Natural killer cell (primary cell): ENCODE measurements around the gene PIK3R5. TPM values are rescaled to one million over a fixed set of nuclear protein-coding genes. Genes with fewer than 3 reads are reported as not detected.
A peak's percentile ranks its signal among the peaks of the same experiment; 100 is the strongest.

Experiments used
- ATAC-seq, 3 donors: fragments of 150-1000 bp in 2 of 3; fragments of 200-7000 bp in 1 of 3; cut with Tn5 transposase; 1 replicate in 1 of 3; 2 replicates in 2 of 3; pipeline ENCODE4 v1.10.0; 2021; ENCODE audit warnings: mild to moderate bottlenecking in 2 of 3, moderate library complexity in 2 of 3
- DNase-seq, 2 donors: peaks; one replicate each; pipeline versions ENCODE4 v3.0.0 to v3.0.0-alpha.2; 2013 to 2021; ENCODE audit warnings: mixed read lengths in 1 of 2
- H3K27ac ChIP-seq: one replicate; pipeline ENCODE4 v1.5.1; 2013; ENCODE audit warnings: mild to moderate bottlenecking, low read length
- H3K27me3 ChIP-seq: one replicate; pipeline ENCODE4 v1.6.1; 2013; ENCODE audit warnings: low read length; ENCODE audit not compliant: control insufficient read depth, insufficient read depth
- H3K36me3 ChIP-seq: one replicate; pipeline ENCODE4 v1.6.1; 2013; ENCODE audit warnings: low read length; ENCODE audit not compliant: control insufficient read depth, insufficient read depth
- H3K4me1 ChIP-seq: one replicate; pipeline ENCODE4 v1.6.1; 2013; ENCODE audit warnings: low read length; ENCODE audit not compliant: control insufficient read depth, insufficient read depth
- H3K4me3 ChIP-seq: one replicate; pipeline ENCODE4 v1.5.1; 2013; ENCODE audit warnings: low read length
- H3K9me3 ChIP-seq: one replicate; pipeline ENCODE4 v1.6.1; 2013; ENCODE audit warnings: low read length; ENCODE audit not compliant: control insufficient read depth, insufficient read depth
- H3K27ac Mint-ChIP-seq, 2 donors: one replicate each; pipeline ENCODE4 v1.8.0; 2022; ENCODE audit warnings: mild to moderate bottlenecking in 2 of 2, mixed read lengths in 2 of 2, moderate library complexity in 1 of 2
- H3K27me3 Mint-ChIP-seq, 2 donors: one replicate each; pipeline ENCODE4 v1.8.0; 2022; ENCODE audit warnings: low read depth in 2 of 2, mixed read lengths in 2 of 2
- H3K36me3 Mint-ChIP-seq: one replicate; pipeline ENCODE4 v1.8.0; 2022; ENCODE audit warnings: mixed read lengths
- H3K4me1 Mint-ChIP-seq, 2 donors: one replicate each; pipeline ENCODE4 v1.8.0; 2022; ENCODE audit warnings: mixed read lengths in 2 of 2
- H3K4me3 Mint-ChIP-seq: one replicate; pipeline ENCODE4 v1.8.0; 2022; ENCODE audit warnings: mild to moderate bottlenecking, moderate library complexity, mixed read lengths
- H3K9me3 Mint-ChIP-seq, 2 donors: one replicate each; pipeline ENCODE4 v1.8.0; 2022; ENCODE audit warnings: mixed read lengths in 2 of 2
- WGBS: methylation state at CpG from one replicate; pipeline ENCODE4 v1.1.7; 2013; ENCODE audit warnings: missing lambda C conversion rate; ENCODE audit not compliant: insufficient coverage; 5-methylcytosine and 5-hydroxymethylcytosine counted together
- intact Hi-C: fragments of 100-400 bp; cut with micrococcal nuclease; formaldehyde crosslinking; loops from one replicate; pipeline ENCODE4 v1.14.2; 2022
- total RNA-seq, 4 donors: library from RNA; stranded (reverse); fragments of 120-200 nt in 1 of 4; gene quantifications; one replicate each; pipeline versions ENCODE4 v1.2.3 to v1.2.4, GENCODE V29; 2013 to 2022
- TF ChIP-seq, protein P1 (sequence below): fragments of 200-600 bp; IDR thresholded peaks from one replicate; pipeline ENCODE4 v1.8.0; 2022; ENCODE audit warnings: antibody characterized with exemption

Gene PIK3R5
- total RNA-seq, 3 donors from 2014 or later (not counting 1 experiment from before 2014, with no cell fraction given), result 254 to 364 (median 348) TPM

DNA sequence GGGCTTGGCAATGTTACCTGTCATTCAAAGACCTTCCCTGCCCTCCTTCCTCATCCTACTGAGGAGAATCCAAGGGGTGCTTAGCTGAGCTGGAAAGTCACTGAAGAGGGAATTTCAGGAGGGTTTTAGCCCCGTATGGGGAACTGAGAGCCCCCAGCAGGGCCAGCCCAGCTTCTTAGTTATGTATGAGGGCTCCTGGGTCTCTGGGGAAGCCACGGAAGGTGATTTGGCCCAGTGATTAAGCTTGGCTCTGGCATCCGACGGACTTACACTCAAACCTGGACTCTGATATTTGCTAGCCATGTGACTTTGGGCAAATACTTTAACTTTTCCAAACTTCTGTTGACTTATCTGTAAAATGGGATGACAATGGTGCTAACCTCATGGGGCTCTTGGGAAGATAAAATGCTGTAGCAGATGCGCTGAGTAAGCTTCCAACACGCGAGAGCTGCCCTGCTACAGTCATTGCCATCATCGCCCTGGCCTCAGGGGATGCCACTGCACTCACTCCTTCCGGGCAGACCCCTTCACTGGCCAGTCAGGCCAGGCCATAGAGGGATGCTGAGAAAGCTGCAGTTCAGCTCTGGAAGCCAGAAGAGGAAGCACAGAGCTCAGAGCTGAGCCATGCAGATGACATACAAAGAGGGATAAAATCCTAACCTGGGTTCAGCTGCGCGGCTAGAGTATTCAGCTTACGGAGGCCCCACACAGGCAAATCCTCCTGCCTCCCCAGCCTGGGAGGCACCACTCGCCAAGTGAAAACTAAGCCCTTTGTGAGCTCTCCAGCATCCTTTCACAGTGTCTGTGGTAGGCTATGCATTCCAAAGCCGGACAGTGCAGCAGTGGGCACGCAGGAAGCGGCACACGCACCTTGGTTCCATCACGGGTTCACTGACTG, 53.2 kb downstream of the PIK3R5 start:
- H3K4me3 ChIP-seq, result no peak overlapping the region
- H3K27me3 ChIP-seq, result no peaks in the 10 kb centered on the region
- Mint-ChIP-seq H3K36me3 (peaks cover 21% of the 10 kb centered on the region), H3K4me1 (peaks cover 59 to 74% of the 10 kb centered on the region in 2 donors), H3K27me3 (no peaks in the 10 kb centered on the region), H3K27ac (peak overlapping the region; percentile 62 to 86), H3K9me3 (no peaks in the 10 kb centered on the region), H3K4me3 (no peak overlapping the region)
- 86% methylated on average over 18 of the region's 18 CpGs for WGBS
- no peak overlapping the region for H3K27ac ChIP-seq
- H3K4me1 ChIP-seq, result peaks cover 45% of the 10 kb centered on the region
- ATAC-seq, result no peak
- H3K9me3 ChIP-seq, result no peaks in the 10 kb centered on the region
- DNase-seq, result no peak
- TF ChIP-seq, protein P1, sequence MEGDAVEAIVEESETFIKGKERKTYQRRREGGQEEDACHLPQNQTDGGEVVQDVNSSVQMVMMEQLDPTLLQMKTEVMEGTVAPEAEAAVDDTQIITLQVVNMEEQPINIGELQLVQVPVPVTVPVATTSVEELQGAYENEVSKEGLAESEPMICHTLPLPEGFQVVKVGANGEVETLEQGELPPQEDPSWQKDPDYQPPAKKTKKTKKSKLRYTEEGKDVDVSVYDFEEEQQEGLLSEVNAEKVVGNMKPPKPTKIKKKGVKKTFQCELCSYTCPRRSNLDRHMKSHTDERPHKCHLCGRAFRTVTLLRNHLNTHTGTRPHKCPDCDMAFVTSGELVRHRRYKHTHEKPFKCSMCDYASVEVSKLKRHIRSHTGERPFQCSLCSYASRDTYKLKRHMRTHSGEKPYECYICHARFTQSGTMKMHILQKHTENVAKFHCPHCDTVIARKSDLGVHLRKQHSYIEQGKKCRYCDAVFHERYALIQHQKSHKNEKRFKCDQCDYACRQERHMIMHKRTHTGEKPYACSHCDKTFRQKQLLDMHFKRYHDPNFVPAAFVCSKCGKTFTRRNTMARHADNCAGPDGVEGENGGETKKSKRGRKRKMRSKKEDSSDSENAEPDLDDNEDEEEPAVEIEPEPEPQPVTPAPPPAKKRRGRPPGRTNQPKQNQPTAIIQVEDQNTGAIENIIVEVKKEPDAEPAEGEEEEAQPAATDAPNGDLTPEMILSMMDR, result no peak
- intact Hi-C loops, result no loop called here
- H3K36me3 ChIP-seq, result peaks cover 55% of the 10 kb centered on the region

DNA sequence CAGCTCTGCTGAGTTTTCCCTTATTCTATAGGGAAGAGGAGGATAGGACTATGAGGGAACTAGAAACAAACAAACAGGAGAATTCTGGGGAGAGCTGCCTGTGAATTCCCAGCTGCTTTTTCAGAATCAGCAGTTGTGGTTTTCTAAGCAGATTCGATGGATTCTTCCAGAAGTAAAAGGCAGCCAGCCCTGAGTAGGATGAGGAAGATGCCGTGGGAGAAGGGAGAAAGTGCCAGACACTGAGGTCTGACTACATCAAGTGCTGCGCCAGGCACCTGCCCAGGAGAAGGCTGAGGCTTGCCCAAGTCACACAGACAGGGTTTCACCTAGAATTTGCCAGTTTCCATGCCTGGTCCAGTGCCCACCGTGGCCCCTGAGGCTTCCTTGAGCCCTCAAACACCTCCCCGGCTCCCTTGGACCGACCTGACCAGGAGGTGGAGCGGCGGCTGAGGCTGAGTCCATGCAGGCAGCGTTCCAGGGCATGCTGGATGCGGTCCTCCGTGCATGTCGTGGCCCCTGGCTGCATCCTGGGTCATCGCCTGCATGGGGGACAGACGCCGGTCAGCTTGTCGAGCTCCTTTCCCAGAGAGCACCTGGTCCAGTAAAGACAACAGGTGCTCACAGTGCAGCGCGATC, 54.4 kb downstream of the PIK3R5 start:
- Mint-ChIP-seq H3K4me3 (no peak overlapping the region), H3K36me3 (peaks cover 21% of the 10 kb centered on the region)

DNA sequence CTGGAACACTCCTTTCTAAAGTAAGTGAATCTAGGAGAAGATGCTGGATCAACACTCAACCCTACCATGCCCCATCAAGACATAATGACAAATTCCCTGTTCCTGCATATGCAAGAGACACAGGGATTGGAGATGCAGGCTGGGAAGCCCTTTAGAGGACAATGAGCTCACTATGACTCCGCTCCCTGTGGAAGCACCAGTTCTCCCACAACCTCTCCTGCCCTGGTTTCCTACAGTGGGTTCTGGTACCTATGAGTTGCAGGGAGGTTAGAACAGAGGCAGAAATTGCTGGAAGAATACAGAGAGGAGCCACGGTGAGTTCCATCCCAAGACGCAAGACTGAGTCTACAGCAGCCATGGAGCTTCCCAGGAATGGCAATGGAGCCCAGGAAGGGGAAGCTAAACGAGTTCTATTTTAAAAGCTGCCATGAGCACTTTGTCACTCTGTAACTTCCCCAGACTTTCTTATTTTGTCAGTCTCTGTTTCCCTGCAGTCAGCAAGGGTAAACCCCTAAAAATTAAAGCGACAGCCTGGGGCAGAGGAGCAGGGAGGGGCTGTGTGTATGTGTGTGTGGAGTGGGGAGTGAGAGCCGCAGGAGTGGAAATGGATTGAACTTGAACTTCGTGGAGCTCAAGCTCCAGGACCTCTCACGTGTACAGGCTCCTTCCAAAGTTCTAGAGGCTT, 55.8 kb downstream of the PIK3R5 start:
- 88% methylated on average over 7 of the region's 8 CpGs for WGBS
- Histone ChIP-seq H3K27ac (no peak overlapping the region), H3K4me3 (no peak overlapping the region), H3K36me3 (peaks cover 67% of the 10 kb centered on the region), H3K27me3 (no peaks in the 10 kb centered on the region), H3K9me3 (no peaks in the 10 kb centered on the region), H3K4me1 (peaks cover 37% of the 10 kb centered on the region)
- TF ChIP-seq, protein P1, result no peak
- ATAC-seq, result no peak
- Mint-ChIP-seq H3K4me3 (no peak overlapping the region), H3K36me3 (peaks cover 22% of the 10 kb centered on the region), H3K27me3 (no peaks in the 10 kb centered on the region), H3K27ac (peak overlapping the region; percentile 62 to 86), H3K9me3 (no peaks in the 10 kb centered on the region), H3K4me1 (peaks cover 63 to 65% of the 10 kb centered on the region in 2 donors)
- DNase-seq, result no peak
- intact Hi-C loops, result no loop called here

More for the DNA sequence above, 54.4 kb downstream of the PIK3R5 start:
- TF ChIP-seq, protein P1, result no peak
- H3K4me3 ChIP-seq, result no peak overlapping the region
- no peaks in the 10 kb centered on the region for H3K27me3 ChIP-seq
- H3K4me1 ChIP-seq, result peaks cover 36% of the 10 kb centered on the region
- ATAC-seq (no peak), DNase-seq (no peak)
- peak overlapping the region; percentile 62 to 86 for H3K27ac Mint-ChIP-seq
- no peak overlapping the region for H3K27ac ChIP-seq
- no peaks in the 10 kb centered on the region for H3K9me3 Mint-ChIP-seq
- intact Hi-C loops, result no loop called here
- 96% methylated on average over 18 of the region's 18 CpGs for WGBS
- H3K27me3 Mint-ChIP-seq, result no peaks in the 10 kb centered on the region
- H3K9me3 ChIP-seq, result no peaks in the 10 kb centered on the region
- H3K4me1 Mint-ChIP-seq, result peaks cover 52 to 64% of the 10 kb centered on the region in 2 donors
- H3K36me3 ChIP-seq, result peaks cover 60% of the 10 kb centered on the region
